Large intestine (tissue), 12 donors: ENCODE measurements around the gene VWCE. TPM values are rescaled to one million over a fixed set of nuclear protein-coding genes. Genes with fewer than 3 reads are reported as not detected.

Source experiments
- DNase-seq, 2 donors: peaks; one replicate each; pipeline versions ENCODE4 v3.0.0 to v3.0.0-alpha.2; 2013
- H3K27ac ChIP-seq: one replicate; pipeline ENCODE4 v1.5.1; 2013; ENCODE audit warnings: low read length
- H3K27me3 ChIP-seq: 2 replicates; pipeline ENCODE4 v1.6.1; 2013; ENCODE audit warnings: low read length; ENCODE audit not compliant: control insufficient read depth, insufficient read depth
- H3K36me3 ChIP-seq: 2 replicates; pipeline ENCODE4 v1.6.1; 2013; ENCODE audit warnings: low read length; ENCODE audit not compliant: control insufficient read depth, insufficient read depth
- H3K4me1 ChIP-seq: one replicate; pipeline ENCODE4 v1.6.1; 2013; ENCODE audit warnings: low read length; ENCODE audit not compliant: control insufficient read depth, insufficient read depth
- H3K4me3 ChIP-seq: one replicate; pipeline ENCODE4 v1.5.1; 2013; ENCODE audit warnings: low read length
- H3K9me3 ChIP-seq: one replicate; pipeline ENCODE4 v1.6.1; 2013; ENCODE audit warnings: mild to moderate bottlenecking, low read depth, low read length, moderate library complexity; ENCODE audit not compliant: control insufficient read depth
- whole genome bisulfite sequencing: methylation state at CpG from one replicate; pipeline ENCODE4 v1.1.5; 2013; ENCODE audit warnings: low lambda C conversion rate; ENCODE audit not compliant: insufficient coverage; 5-methylcytosine and 5-hydroxymethylcytosine counted together
- long read RNA-seq, 11 donors: transcript quantifications; one replicate each; lab custom pipeline, GENCODE V29; 2026
- polyA plus RNA-seq: library from polyadenylated mRNA; unstranded; fragments of 120-200 nt; gene quantifications from one replicate; pipeline ENCODE4 v1.2.1, GENCODE V29; 2013

VWCE gene
- 5.1 TPM for polyA plus RNA-seq
- long read RNA-seq, donor 1: 0 reads
- long read RNA-seq, donor 2: 0 reads
- long read RNA-seq, donor 3: 0 reads
- long read RNA-seq, donor 4: 0 reads
- long read RNA-seq, donor 5: 0 reads
- long read RNA-seq, donor 6: 0 reads
- long read RNA-seq, donor 7: 0 reads
- long read RNA-seq, donor 8: 0 reads
- long read RNA-seq, donor 9: 0 reads
- long read RNA-seq, donor 10, partial matches to known transcripts: 0 of 2 reads
- long read RNA-seq, donor 10, other reads (novel, unspliced or antisense): 0 of 2 reads
- long read RNA-seq, donor 11: 0 reads

GRCh38 chr11:61294717-61295595 lies at the start of gene VWCE:
TSS of gene VWCE (minus strand) at chr11:61295316. CDS start at chr11:61295037, 279 bp downstream.
- H3K27ac ChIP-seq: no peak within 1 kb of the TSS
- peak; percentile 61 to 84 for DNase-seq
- peaks cover 32% of the 10 kb centered on the region for H3K4me1 ChIP-seq
- peaks cover 12% of the 10 kb centered on the region for H3K27me3 ChIP-seq
- H3K9me3 ChIP-seq: peaks cover 3% of the 10 kb centered on the region
- peaks cover 11% of the 10 kb centered on the region for H3K36me3 ChIP-seq
- H3K4me3 ChIP-seq: peak within 1 kb of the TSS; percentile 52
- no CpG with 5 or more reads among the region's 97 CpGs for WGBS

GRCh38 chr11:61343792-61344745 lies 49.0 kb upstream of the VWCE start:
- H3K4me3 ChIP-seq: no peak overlapping the region
- peaks cover 26% of the 10 kb centered on the region for H3K4me1 ChIP-seq
- H3K9me3 ChIP-seq: no peaks in the 10 kb centered on the region
- no peaks in the 10 kb centered on the region for H3K27me3 ChIP-seq
- no peak overlapping the region for H3K27ac ChIP-seq
- H3K36me3 ChIP-seq: peaks cover 82% of the 10 kb centered on the region
- DNase-seq: no peak
- whole genome bisulfite sequencing: no CpG with 5 or more reads among the region's 29 CpGs

GRCh38 chr11:61342207-61342803 lies 47.2 kb upstream of the VWCE start:
- Histone ChIP-seq H3K4me3 (no peak overlapping the region), H3K36me3 (peaks cover 79% of the 10 kb centered on the region), H3K4me1 (peaks cover 22% of the 10 kb centered on the region), H3K27me3 (no peaks in the 10 kb centered on the region), H3K9me3 (peaks cover 3% of the 10 kb centered on the region), H3K27ac (no peak overlapping the region)
- no peak for DNase-seq
- 100% methylated on average over 2 of the region's 20 CpGs for WGBS

- Histone ChIP-seq H3K4me3 (no peak overlapping the region), H3K36me3 (peaks cover 80% of the 10 kb centered on the region), H3K9me3 (peaks cover 3% of the 10 kb centered on the region), H3K27me3 (no peaks in the 10 kb centered on the region), H3K27ac (no peak overlapping the region), H3K4me1 (peaks cover 23% of the 10 kb centered on the region)
- no CpG with 5 or more reads among the region's 4 CpGs for WGBS
- no peak for DNase-seq
These were observed 46.6 kb upstream of the VWCE start for GRCh38 chr11:61341706-61342105.

- H3K27ac ChIP-seq: no peak overlapping the region
- DNase-seq: no peak
- no CpG with 5 or more reads among the region's 2 CpGs for WGBS
- no peaks in the 10 kb centered on the region for H3K27me3 ChIP-seq
- no peak overlapping the region for H3K4me3 ChIP-seq
- peaks cover 77% of the 10 kb centered on the region for H3K36me3 ChIP-seq
- peaks cover 21% of the 10 kb centered on the region for H3K4me1 ChIP-seq
- peaks cover 3% of the 10 kb centered on the region for H3K9me3 ChIP-seq
These were observed 45.9 kb upstream of the VWCE start for GRCh38 chr11:61340979-61341378.

GRCh38 chr11:61339490-61339878 lies 44.4 kb upstream of the VWCE start:
- Histone ChIP-seq H3K9me3 (peaks cover 3% of the 10 kb centered on the region), H3K27me3 (no peaks in the 10 kb centered on the region), H3K4me3 (no peak overlapping the region), H3K4me1 (peaks cover 19% of the 10 kb centered on the region), H3K36me3 (peaks cover 65% of the 10 kb centered on the region), H3K27ac (no peak overlapping the region)
- DNase-seq: no peak
- no CpG with 5 or more reads among the region's 4 CpGs for WGBS

- Histone ChIP-seq H3K27me3 (no peaks in the 10 kb centered on the region), H3K36me3 (peaks cover 60% of the 10 kb centered on the region), H3K4me1 (peaks cover 25% of the 10 kb centered on the region), H3K27ac (no peak overlapping the region), H3K9me3 (peaks cover 3% of the 10 kb centered on the region), H3K4me3 (no peak overlapping the region)
- WGBS: no CpG with 5 or more reads among the region's 26 CpGs
- DNase-seq: no peak
These were observed 43.8 kb upstream of the VWCE start for GRCh38 chr11:61338783-61339489.

GRCh38 chr11:61337706-61338470 lies 42.8 kb upstream of the VWCE start:
- peaks cover 50% of the 10 kb centered on the region for H3K36me3 ChIP-seq
- peaks cover 3% of the 10 kb centered on the region for H3K9me3 ChIP-seq
- H3K27me3 ChIP-seq: no peaks in the 10 kb centered on the region
- DNase-seq: no peak
- peaks cover 30% of the 10 kb centered on the region for H3K4me1 ChIP-seq
- no CpG with 5 or more reads among the region's 15 CpGs for WGBS
- no peak overlapping the region for H3K27ac ChIP-seq
- no peak overlapping the region for H3K4me3 ChIP-seq
